ENCODE data around the gene CACNA1C. TPM values are rescaled to one million over a fixed set of nuclear protein-coding genes. Genes with fewer than 3 reads are reported as not detected.

CACNA1C gene
- total RNA-seq, 1 donor from 2014 or later = 171 TPM

DNA sequence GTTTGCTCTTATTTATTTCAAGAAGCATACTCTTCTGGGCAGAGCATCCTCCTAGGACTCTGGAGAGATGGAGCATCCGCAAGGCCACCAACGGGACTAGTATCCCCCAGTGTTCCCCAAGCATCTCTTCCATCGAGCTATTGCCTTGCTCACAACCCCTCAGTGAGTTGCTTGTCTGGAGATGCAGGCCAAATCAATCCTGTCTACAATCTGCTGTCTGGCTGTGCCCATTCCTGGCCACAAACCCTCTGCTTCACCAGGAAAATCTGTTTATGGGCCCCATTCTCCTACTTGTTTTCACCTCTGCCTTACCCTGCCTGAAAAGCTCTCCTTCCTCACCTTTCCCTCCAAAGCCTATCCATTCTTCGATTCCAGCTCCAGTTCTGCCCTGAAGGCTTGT, 219.2 kb downstream of the CACNA1C start:
- ATAC-seq = no peak
- DNase-seq (ENCODE audit: missing footprints) = no peak
- intact Hi-C loops (cut with DNase I) = loop anchor here (5.0 kb wide), 1 partner anchor 90 kb away; no protein-coding TSS in a partner anchor

DNA sequence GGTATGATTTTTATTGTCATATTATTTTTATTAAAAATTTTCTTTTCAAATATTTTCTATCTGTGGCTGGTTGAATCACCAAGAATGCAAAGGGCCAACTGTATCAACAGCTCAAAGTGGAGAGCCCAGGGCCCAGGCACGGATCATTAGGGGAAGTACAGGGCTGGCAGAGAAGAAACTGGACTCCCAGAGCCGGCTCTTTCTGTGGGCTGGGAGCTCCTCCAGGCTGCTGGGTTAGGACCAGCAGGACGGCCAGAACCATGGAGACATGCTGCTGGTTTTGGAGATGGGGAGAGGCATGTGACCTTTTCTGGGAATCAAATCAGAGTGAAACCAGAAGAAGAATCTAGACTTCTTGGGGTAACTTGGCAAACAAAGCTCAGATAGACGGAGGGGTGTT, 220.5 kb downstream of the CACNA1C start:
- peak; percentile 83 for DNase-seq (ENCODE audit: missing footprints)
- ATAC-seq = peak; percentile 71
- intact Hi-C loops (cut with DNase I) = loop anchor here (5.0 kb wide), 1 partner anchor 91 kb away; no protein-coding TSS in a partner anchor

DNA sequence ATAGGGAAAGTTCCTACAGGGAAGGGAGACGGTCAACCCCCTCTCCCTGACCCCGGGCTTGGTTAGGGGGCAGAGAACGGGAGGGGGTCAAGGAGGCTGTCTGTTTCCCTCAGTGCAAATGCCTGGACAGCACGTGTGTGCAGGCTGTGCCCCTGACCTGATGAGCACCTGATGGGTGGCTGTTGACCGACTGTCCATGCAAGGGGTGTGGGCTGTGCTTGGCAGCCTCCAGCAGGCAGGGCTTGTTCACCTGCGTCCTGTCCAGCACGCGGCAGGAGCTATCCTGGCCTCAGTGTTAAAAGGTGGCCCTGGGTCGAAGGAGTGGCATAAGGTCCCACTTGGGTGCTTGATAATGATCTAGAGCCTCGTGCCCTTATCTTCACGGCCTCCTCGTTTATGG, 221.0 kb downstream of the CACNA1C start:
- intact Hi-C loops (cut with DNase I) = loop anchor here (1.0 to 5.0 kb wide), 2 partner anchors 91 to 221 kb away; partner anchors contain the start of gene CACNA1C
- no peak for DNase-seq (ENCODE audit: missing footprints)
- no peak for ATAC-seq

DNA sequence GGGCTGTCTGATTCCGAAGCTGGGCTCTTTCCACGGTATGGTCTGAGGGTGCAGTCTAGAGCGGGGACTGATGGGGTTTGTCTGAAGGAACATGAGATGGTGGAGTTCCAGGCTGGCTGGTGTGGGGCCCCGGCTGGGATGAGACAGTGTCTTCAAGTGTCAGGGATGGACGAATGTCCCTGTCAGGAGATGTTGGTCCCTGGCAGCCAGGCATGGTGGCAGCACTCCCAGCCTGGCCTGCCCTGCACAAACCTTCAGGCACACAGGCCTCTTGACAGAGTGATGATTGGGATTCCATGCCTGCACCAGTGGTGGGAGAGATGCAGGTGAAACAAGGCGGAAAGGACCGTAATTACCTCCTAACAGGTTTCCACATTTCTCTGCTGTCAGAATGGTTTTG, 221.9 kb downstream of the CACNA1C start:
- ATAC-seq = peak; percentile 51
- intact Hi-C loops (cut with DNase I) = loop anchor here (1.0 to 5.0 kb wide), 2 partner anchors 92 to 222 kb away; partner anchors contain the start of gene CACNA1C
- DNase-seq (ENCODE audit: missing footprints) = no peak

DNA sequence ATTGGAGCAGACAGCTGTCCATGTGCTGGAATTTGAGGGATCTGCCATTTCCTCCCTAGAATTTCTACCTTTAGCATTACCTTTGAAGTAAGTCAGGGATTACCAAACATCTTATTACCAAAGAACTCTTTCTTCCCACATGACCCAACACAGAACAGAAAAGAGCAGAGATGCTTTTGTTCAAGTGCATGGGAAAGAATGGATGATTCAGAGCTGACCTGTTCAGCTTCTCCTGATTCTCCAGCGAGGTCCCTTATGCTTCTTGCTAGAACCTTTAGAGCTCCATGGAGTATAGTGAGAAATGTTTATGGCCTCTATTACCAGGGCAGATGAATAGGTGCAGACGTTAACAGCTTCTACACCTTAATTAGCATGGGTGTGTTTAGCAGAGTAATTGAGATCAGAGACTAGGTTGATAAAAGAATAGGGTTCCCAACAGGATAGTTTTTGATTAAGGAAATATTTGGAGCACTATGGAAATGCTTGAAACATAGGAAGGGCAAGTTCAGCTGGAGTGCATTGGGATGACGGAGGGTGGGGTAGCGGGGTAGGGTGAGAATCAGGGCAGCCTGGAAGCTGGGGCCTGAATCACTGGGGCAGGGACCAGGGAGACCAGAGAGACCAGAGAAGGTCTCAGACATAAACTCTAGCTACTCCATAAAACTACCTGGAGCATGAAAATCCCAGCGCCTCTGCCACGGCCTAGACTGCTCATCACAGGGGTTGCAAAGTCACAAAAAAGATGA, 223.7 kb downstream of the CACNA1C start:
- DNase-seq (ENCODE audit: missing footprints) (no peak), ATAC-seq (no peak)
- intact Hi-C loops (cut with DNase I) = no loop called here

DNA sequence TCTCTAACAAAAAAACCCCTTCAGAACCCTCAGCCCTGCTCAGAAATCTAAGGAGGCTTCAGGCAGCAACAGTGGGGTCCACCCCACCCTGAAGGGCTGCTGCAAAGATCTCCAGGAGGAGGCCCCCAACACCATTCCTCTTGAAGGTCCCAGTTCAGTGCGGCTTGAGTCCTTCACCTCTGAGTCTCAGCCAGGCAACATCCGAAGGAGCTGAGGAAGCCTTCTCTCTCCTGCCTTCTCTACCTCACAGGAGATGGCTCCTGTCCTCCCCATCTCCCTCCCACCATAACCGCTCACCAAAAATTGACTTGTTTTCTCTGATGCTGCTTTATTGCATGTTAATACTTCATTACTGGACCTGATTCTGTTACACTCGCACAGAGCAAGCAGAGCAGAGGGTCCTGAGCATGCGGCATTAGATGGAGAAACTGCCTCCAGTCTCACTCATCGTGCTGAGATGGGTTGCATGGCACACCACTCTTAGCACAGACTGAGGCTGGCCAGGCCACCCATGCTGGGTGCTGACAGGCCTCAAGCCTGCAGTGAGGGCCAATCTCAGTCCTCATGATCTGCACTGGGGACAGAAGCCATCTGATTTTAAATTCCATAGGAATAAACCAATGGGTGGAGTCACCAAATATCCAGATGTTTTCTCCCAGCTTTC, 224.8 kb downstream of the CACNA1C start:
- no peak for DNase-seq (ENCODE audit: missing footprints)
- intact Hi-C loops (cut with DNase I) = no loop called here
- peak; percentile 24 for ATAC-seq

DNA sequence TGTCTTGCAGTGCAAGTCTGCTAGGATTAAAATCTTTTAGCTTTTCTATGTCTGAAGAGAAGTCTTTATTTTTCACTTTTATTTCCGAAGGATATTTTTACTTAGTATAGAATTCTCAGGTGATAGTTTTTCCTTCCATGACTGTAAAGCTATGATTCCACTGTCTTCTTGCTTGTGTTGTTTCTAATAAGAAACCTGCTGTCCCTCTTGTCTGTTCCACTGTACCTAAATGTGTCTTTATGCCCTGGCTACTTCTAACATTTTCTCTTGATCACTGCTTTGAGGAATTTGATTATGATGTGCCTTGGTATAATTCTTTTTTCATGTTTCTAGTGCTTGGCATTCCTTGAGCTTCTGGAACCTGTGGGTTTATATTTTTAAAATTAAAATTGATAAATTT, 228.7 kb downstream of the CACNA1C start:
- DNase-seq (ENCODE audit: missing footprints) (no peak), ATAC-seq (no peak)
- intact Hi-C loops (cut with DNase I) = loop anchor here (10.0 kb wide), 1 partner anchor 487 kb away; no protein-coding TSS in a partner anchor

DNA sequence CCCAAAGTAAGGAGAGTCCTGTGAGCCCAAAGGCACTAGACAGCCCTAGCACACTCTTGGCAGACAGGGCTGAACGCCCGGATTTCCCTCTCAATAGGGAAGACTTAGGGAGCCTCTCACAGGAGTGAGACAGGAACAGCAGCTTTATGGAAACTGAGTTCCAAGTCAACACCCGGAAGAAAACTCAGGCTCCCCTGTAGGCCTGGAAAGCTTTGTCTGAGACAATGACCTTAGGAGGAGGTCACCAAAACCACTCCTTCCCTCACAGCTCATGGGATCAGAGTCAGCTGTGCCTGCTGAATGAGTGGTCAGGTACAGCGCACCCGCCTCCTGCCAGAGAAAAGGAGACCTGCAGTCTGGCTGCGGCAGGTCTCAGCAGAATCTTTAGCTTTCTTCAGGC, 229.5 kb downstream of the CACNA1C start:
- ATAC-seq = no peak

DNA sequence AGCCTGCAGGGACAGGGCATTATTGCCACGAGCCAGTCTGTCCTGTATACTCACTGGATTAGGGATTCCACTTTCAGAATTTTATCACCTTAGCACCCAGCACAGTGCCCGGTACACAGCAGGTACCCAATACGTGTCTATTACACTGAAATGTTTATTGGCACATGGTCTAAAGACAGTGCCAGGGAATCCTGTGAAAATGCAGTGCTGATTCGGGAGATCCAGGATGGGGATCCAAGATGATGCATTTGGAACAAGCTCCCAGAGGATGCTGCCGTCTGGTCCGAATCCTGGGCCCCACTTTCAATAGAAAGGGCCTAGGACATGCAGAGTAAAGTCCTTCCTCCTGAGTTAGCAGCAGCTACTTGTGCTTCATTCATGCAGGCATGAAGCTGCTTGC, 230.7 kb downstream of the CACNA1C start:
- ATAC-seq = no peak
- intact Hi-C loops (cut with DNase I) = loop anchor here (10.0 kb wide), 1 partner anchor 489 kb away; no protein-coding TSS in a partner anchor
- no peak for DNase-seq (ENCODE audit: missing footprints)

More for the DNA sequence above, 229.5 kb downstream of the CACNA1C start:
- intact Hi-C loops (cut with DNase I) = loop anchor here (10.0 kb wide), 1 partner anchor 488 kb away; no protein-coding TSS in a partner anchor
- no peak for DNase-seq (ENCODE audit: missing footprints)

DNA sequence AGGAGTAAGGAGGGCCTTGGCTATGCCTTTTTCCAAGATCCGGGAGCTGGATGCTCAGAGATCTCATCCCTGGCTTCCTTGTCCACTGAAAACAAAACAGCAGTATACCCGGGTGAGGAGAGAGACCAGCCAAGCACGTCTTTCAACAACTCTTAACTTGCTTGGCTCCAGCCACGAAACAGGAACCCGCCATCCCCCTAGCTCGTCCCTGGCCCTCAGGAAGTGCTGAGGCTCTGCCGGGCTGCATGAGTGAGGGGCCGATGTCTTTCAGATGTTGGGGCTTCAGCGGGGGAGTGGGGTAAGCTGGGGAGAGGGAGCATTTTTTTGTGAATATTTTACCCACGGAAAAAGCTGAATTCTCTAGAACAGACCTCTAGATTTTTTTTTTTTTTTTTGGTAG, 231.1 kb downstream of the CACNA1C start:
- intact Hi-C loops (cut with DNase I) = loop anchor here (10.0 kb wide), 1 partner anchor 489 kb away; no protein-coding TSS in a partner anchor
- ATAC-seq (peak; percentile 42), DNase-seq (ENCODE audit: missing footprints) (no peak)

DNA sequence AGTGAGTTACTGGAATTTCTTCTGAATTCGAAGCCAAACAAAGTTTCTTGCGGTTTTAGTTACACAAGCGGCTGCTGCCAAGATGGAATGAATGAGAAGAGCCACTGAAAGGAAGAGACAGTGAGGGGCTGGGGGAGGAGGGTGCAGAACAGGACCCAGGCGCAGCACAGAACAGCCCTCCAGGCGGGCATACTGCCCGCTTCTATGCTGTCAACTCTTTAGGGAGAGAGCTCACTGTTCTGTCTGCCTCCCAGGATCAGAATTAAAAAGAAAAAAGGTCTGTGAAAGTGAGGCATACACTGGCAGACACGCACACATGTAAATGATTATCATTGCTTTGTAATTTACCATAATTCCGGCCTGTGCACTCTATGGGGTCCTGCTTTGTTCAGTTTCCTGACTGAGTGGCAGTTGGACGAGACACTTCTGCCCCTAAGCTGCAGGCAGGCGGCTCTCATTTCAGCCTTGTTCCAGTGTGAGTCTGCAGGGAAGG, 231.6 kb downstream of the CACNA1C start:
- intact Hi-C loops (cut with DNase I) = loop anchor here (10.0 kb wide), 1 partner anchor 490 kb away; no protein-coding TSS in a partner anchor
- ATAC-seq = peak; percentile 14
- DNase-seq (ENCODE audit: missing footprints) = no peak

DNA sequence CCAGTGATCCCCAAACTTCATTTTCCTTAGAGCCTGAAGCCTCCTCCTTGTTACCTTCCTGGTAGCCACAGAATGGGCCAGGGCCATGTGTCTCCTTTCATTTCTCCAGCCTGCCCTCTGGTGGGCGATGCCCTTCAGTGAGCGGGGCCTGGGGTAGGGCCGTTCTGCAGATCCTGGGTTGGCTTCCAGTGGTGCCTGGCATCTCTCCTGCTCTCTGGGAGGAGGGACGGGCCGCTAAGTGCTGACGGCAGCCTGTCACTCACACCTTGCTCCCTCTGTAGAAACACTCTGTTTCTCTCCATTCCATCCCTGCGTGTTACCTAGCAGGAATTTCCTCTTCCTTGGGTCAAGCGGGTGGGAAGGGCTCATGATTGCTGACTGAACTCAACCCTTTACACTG, 232.1 kb downstream of the CACNA1C start:
- DNase-seq (ENCODE audit: missing footprints) (peak; percentile 90), ATAC-seq (peak; percentile 89)
- intact Hi-C loops (cut with DNase I) = loop anchor here (5.0 to 10.0 kb wide), 2 partner anchors 313 to 490 kb away; no protein-coding TSS in a partner anchor

DNA sequence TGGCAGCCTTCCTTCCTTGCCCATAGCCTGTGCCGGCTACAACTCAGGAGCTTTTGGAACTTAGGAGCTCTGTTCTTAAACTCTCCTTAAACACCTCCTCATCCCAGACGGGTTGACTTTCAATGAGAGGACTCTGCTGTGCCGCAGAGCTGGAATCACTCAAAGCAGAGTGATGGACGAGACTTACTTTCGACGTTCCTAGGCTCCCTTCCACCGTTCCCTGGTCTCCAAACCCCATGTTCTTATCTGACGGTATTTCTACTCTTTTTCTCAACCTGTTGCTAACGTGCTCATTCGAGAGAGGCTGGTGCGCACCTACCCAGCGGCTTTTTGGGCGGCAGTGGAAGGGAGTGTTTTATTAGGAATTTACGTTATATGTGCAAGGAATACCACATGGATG, 232.7 kb downstream of the CACNA1C start:
- no peak for ATAC-seq
- no peak for DNase-seq (ENCODE audit: missing footprints)
- intact Hi-C loops (cut with DNase I) = loop anchor here (5.0 to 10.0 kb wide), 2 partner anchors 313 to 491 kb away; no protein-coding TSS in a partner anchor

DNA sequence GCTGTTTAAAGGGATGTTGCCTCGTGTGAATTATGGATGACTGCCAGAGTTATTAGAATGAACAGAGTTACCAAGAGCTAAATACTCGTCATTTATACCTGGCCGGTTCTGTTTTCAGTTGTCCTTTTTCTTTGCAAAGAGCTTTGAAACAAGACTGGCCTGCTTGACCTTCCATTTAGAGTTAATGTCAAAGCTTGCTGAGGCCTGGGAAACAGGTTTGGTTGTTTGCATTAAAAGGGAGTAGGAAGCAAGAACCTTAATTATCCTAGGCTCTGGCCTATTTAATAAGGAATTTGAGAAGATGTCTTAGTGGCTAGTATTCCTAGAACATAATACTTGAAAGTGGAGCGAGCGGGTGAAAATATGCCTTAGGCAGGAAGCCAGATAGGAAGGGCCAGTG, 233.3 kb downstream of the CACNA1C start:
- no peak for ATAC-seq
- DNase-seq (ENCODE audit: missing footprints) = no peak
- intact Hi-C loops (cut with DNase I) = loop anchor here (5.0 to 10.0 kb wide), 2 partner anchors 314 to 491 kb away; no protein-coding TSS in a partner anchor

DNA sequence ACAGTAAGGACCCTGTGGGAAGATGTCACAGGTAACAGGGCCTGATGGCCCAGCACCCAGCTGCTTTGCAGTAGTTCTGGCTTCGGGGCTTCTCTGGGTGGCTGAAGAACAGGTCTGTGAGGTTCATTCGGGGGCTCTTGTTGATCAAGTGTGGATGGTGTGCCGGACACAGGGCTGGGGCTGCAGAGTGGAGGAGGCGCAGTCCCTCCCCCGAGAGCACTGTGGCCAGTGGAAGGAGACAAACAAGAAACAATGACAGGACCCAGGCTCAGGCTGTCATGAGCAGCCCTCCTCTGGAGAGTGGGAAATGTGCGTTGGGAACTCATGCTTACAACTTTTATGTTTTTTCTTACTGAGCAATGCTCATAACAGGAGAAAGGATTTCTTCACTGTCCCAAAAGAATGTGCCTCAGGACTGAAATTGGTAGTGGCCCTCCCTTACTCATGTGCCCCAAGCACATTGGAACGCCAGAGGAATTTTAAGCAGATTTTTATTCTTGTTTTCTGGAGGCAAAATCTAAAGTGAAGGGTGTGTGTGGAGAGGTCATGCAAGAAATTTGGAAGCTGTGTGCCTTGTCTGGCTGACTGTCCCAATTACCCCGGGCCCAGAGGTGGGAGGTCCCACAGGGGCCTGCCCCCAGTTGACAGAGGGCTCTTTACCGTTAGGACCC, 233.8 kb downstream of the CACNA1C start:
- ATAC-seq (no peak), DNase-seq (ENCODE audit: missing footprints) (no peak)
- intact Hi-C loops (cut with DNase I) = loop anchor here (5.0 to 10.0 kb wide), 2 partner anchors 314 to 492 kb away; no protein-coding TSS in a partner anchor

DNA sequence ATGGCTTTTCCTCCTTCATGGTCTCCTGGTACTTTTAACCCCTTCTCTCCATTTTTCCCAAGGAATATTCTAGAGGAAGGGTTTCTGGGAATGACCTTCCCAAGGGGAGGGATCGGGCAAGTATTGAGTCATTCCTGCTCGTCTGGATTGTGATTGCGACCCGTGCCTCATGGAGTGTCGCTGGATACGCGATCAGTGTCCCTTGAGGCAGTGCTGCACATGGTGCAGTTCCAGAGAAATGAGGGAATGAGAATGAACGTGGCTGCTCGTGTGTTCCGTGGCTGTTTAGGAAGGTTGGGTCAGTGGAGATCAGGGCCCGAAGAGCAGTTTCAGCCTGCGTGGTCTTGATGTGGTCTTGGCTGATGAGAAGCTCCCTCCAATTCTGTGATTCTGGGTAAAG, 234.4 kb downstream of the CACNA1C start:
- intact Hi-C loops (cut with DNase I) = loop anchor here (5.0 to 10.0 kb wide), 2 partner anchors 315 to 492 kb away; no protein-coding TSS in a partner anchor

DNA sequence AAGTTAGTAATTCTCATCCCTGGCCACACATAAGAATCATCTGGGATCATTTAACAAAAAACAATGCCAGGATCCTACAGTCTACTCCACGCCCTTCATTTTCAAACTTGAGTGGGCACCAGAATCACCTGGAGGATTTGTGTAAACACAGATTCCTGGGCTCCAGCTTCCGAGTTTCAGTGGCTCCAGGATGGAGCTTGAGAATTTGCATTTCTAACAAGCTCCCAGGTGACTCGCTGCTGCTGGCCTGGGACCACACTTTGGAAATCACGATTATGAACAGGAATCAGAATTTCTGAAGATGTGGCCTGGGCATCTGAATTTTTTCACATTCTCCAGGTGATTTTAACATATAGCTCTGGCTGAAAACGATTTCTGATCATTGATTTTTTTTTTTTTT, 234.8 kb downstream of the CACNA1C start:
- ATAC-seq (no peak), DNase-seq (ENCODE audit: missing footprints) (no peak)
- intact Hi-C loops (cut with DNase I) = loop anchor here (5.0 to 10.0 kb wide), 2 partner anchors 315 to 493 kb away; no protein-coding TSS in a partner anchor

More for the DNA sequence above, 234.4 kb downstream of the CACNA1C start:
- ATAC-seq = no peak
- DNase-seq (ENCODE audit: missing footprints) = no peak

DNA sequence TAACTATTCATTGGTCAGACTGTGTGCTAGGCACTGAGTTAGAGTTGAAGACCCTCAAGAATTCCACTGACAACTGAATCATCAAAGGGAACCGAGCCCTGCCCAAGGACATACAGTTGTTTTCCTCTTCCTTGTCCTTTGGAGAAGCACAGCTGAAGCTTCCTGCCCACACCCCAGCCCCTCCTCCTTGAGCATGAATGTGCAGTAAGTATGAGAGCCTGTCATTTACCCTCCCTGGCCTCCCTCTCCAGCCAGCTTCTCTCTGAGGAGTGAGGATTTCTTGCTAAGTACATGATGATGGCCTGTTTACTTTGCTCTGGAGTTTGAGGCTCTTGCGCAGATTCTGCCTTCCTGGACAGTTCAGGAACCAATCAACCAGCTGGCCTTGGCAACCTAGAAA, 235.2 kb downstream of the CACNA1C start:
- ATAC-seq = no peak

More for the DNA sequence above, 235.2 kb downstream of the CACNA1C start:
- intact Hi-C loops (cut with DNase I) = loop anchor here (5.0 to 10.0 kb wide), 2 partner anchors 316 to 493 kb away; no protein-coding TSS in a partner anchor
- peak; percentile 79 for DNase-seq (ENCODE audit: missing footprints)
